NCI-H510A (cell line): ENCODE measurements around the gene EXOC3.
A peak's percentile ranks its signal among the peaks of the same experiment; 100 is the strongest.

Source experiments
- DNase-seq: peaks from one replicate; lab custom pipeline; 2025; lab: John Stamatoyannopoulos, UW

Gene EXOC3

DNA sequence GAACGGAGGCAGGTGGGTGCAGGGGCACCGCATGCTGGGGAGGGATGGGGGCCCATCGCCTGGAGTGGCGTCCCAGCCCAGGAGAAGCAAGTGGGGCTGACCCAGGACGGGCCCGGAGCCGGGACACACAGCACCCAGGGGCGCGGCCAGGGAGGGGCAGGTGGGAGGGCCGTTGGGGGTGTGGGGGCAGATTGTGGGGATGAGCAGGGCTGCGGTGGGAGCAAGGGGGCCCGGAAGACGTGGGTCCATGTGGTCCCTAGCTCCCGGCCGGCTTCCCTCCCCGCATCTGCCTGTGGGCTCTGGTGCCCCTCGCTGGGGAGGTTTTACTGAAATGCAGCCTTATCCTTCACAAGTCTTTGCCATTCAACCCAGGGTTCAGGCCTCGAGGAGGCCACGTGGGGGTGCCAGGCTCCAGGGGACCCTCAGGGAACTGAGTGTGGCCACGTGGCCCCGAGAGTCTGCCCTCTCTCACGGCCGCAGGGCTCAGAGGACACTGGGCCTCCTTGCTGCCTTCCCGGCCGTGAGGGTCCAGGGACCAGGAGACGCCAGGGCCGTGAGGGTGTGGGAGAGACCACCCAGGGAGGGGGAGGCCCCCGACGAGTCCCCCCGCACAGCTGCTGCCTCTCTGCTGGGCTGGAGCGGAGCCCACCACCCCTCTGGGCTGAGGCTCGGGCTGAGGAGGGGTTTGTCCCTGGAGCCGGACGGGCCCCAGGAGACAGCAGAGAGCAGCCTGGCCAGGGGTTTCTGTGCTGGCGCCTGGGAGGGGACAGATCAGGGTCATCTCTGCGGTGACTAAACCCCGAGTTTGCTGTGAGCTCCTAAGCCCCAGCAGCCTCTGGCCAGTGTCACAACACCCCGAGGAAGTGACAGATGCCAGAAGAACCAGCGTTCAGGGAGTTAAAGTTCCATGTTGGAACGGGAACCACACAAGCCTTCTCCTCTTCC is 46.0 kb downstream of the EXOC3 start:
- DNase-seq, result no peak

DNA sequence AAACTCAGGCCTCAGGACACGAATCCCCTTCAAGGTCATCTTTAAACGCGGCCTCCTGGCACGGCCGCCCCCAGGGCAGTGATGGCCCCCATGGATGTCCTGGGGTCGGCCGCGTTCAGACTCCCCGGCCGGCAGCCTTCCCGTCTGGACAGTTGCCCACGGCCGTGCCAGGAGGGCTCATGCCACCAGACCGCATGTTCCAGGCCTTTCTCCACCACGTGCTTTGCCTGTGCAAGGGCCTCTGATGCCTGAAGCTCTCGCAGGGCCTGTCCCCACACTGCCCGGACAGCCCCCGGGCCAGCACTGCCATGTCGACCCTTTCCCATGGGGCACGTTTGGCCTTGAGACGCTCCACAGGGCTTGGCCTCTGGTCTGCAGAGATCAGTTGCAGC is 46.7 kb downstream of the EXOC3 start:
- no peak for DNase-seq

DNA sequence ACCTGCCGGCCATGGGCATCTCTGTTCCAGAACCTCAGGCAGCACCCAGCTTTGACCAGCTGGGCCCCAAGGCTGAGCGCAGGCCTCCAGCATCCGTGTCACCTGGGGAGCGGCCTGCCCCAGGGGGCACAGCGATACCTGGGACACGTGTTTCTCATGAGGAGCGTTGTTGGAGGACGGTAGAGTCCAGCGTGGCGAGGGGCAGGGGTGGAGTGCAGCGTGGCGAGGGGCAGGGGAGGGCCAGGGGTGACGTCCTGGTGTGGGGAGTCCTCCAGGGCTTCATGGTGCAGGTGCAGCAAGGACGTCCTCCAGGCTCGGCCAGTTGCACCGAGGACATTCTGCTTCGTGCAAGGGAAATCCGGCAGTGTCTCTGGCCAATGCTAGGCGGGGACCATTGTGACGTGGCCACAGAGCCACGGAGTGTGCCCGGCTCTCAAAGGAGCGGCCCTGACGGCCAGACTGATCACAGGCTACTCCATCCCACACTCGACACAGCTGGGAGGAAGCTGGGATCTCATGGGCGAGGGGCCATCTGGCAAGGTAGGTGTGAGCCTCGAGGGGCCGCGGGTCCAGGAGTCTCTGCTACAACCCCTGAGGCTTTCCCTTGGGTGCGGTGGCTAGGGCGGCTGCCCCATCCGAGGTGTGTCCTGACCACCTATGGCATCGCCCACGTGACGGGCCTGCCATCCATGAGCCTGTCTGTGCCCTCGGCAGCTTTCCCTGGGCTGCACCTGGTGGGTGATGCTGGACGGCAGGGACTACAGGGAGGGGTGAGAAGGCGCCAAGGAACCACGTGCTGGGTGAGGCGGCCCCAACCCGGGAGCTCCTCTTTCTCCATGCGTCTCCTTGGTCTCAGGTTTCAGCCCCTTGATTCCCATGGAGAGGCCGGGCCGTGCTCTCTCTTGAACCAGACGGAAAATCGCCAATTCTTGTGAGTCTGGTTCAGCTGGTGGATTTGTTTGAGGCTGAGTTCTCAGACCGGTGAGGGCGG is 47.4 kb downstream of the EXOC3 start:
- peak; percentile 81 for DNase-seq

GRCh38 chr5:491119-491855 is 48.3 kb downstream of the EXOC3 start:
- no peak for DNase-seq

DNA sequence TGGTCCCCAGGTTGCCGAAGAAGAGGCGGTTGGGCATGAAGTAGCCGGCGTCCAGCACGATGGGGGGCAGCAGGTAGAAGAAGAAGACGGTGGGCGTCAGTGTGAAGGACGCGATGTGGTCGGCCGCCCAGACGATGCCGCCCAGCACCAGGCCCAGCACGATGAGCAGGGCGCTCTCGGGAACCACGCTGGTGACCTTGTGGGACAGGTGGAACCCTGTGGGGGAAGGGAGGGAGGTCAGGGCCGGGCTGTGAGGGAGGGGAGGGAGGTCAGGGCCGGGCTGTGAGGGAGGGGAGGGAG is 48.8 kb downstream of the EXOC3 start:
- DNase-seq, result no peak

DNA sequence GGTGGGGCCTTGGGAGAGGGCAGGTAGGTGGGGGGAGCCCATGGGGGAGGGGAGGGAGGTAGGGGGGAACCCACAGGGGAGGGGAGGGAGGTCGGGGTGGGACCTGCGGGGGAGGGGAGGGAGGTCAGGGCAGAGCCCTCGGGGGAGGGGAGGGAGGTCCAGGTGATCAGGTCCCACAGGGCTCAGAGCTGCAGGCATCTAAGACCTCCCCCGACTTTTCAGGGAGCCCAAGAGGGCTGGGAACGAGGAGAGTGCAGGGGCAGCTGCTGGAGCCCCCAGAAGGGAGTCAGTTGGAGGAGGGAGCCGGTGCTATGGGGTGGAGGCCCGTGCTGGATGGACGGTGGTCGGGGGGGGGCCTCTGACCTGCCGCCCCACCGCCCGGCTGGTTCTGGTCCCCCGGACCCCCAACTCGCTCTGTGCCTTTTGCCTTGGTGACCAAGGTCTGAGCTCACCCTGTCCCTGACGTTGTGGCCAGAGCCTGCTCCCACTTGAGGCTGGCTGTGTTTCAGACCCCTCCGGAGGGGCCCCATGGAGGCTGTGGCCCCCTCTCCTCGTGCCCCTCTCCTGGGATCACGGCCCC is 49.4 kb downstream of the EXOC3 start:
- DNase-seq, result no peak

DNA sequence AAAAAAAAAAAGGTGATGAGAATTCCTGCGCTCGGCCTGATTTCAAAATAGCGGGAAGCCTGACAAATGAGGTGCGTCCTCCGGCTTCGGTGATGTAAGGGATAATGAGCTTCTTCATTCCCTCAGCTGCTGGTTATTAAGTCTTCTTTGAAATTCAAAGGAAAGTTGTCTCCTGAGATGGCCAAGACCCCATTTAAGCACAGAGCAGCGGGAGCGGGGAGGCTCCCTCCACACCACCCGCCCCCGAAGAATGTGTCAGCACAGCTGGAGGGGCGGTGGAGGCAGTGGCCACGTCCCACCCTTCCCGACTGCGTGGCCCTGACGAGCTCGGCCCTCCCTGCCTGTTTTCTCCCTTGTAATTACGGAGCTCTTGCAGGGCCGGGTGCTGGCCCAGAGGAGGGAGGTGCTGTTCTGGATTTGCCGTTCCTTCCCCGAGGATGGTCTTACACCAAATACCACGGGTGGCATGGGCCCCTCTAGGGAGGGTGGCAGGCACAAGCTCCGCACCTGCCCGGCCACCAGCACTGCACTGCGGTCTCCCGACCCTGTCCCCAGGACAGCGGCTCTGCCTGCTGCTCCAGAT is 50.2 kb downstream of the EXOC3 start:
- no peak for DNase-seq

GRCh38 chr5:493758-494157 is 50.8 kb downstream of the EXOC3 start:
- DNase-seq, result no peak

DNA sequence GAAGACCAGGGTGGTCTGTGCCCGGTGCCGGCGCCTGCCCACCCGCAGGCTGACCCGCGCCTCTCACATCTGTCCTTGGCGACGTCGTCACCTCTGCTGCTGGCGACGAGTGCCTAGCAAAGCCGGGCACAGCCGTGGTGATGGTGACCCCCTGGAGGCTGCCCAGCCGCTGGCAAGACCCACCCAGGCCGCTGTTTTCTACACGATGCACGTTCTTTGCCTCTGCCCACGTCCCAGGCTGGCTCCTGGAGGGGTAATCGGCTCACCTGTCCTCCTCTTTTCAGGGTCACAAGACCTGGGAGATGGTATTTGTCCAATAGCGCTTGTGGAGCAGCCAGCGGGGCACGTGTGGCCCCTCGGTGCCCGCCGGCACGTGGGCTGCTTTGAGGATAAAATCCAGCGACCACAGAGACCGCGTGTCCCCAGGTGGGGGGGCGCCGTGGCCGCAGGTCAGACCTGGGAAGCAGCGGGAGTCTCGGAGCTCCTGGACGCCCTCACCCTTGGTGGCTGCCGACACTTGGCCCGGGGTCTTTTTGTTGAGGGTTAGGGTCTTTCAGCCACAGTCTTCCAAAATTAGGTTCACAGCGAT is 51.8 kb downstream of the EXOC3 start:
- DNase-seq, result no peak

DNA sequence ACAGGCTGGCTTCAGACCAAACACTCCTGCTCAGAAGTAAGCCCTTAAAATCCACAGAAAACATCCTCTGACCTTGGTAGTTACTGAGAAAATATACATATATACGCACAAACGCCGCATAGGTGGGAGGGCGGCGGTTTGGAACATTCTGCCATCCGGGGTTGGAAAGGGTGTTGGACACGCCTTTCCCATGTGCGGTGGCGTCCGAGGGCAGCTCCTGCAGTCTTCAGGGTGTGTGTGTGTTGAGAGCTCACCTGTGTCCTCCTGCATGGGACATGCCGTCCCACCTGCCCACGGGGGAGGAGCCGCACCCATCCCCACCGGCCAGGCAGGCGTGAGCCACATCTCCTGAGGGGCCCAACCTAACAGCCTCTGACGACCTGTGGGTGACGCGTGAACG is 53.1 kb downstream of the EXOC3 start:
- DNase-seq, result no peak

- DNase-seq, result no peak
Observed at GRCh38 chr5:497090-497700, 54.2 kb downstream of the EXOC3 start.

DNA sequence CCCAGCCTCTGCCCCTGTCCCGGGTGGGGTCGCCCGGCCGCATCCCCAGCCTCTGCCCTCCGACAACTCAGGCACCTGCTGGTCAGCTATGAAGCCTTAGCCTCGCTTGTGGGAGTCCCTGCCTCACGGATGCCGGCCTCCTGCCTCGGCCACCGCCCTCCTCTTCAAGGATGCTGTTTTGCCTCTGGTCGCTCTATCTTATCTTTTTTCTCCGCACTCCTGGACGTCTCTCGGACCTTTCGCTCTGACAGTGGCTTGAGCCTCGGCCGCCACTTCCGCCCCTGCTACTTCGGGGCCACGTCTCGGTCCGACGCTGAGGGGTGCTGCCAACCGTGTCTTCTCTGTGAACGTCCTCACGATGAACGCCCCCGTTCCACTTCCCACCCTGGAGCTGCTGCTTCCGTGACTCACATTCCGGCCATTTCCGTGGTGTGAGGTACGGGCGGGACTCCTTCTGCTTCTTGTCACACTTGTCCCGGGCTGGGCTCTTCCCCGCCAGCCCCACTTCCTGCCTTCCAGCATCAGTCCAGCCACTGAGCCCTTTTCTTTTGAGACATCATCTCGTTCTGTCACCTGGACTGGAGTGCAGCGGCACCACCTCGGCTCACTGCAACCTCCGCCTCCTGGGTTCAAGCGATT is 55.0 kb downstream of the EXOC3 start:
- DNase-seq, result no peak

DNA sequence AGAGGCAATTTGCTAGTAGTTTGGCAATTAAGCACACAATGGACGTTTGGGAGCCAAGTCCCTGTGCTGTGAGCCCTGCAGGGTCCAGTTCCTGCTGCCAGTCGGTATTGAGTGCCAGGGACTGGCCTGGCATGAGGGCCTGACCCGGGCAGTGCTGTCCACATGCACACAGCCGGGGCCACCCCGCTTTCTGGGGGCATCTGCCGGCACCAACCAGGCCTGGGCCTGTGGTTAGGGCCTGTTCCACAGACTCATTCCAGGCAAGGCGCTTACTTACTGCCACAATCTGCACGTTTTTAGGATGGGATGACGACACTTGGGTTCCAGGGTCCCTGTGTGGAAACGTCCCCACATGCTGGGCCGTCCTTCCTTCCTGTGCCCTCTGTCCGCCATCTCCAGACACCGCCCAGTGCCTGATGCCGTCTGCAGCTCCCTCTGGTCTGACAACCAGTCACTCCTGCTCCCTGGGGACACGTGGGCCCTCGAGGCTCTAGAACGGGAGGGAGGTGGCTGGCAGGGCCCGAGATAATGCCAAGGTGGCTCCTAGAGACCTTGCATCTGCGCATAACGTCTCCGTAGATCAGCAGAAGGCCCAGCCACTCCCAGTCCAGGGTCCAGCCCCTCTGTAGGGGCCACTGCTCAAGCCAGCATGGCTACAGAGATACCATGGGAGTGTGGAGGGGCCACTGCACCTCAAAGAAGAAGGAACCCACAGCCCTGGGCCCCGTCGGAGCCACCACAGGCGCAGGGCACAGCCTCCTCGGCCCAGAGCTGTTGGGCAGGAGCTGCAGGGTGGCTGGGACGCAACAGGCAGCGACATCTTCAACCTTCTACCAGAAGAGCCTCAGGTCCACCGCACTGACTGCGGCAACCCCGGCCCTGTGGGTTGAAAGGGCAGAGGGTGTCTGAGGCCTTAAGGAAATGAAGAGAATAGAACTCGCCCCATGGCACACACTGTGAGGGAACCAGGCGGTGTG is 56.5 kb downstream of the EXOC3 start:
- no peak for DNase-seq

DNA sequence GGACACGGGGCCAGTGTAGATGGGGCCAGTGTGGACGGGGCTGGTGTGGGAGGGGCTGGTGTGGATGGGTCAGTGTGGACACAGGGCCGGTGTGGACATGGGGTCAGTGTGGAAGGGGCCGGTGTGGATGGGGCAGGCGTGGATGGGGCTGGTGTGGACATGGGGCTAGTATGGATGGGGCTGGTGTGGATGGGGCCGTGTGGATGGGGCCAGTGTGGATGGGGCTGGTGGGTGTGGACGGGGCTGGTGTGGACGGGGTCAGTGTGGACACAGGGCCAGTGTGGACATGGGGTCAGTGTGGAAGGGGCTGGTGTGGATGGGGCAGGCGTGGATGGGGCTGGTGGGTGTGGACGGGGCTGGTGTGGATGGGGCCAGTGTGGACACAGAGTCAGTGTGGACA is 57.5 kb downstream of the EXOC3 start:
- no peak for DNase-seq

DNA sequence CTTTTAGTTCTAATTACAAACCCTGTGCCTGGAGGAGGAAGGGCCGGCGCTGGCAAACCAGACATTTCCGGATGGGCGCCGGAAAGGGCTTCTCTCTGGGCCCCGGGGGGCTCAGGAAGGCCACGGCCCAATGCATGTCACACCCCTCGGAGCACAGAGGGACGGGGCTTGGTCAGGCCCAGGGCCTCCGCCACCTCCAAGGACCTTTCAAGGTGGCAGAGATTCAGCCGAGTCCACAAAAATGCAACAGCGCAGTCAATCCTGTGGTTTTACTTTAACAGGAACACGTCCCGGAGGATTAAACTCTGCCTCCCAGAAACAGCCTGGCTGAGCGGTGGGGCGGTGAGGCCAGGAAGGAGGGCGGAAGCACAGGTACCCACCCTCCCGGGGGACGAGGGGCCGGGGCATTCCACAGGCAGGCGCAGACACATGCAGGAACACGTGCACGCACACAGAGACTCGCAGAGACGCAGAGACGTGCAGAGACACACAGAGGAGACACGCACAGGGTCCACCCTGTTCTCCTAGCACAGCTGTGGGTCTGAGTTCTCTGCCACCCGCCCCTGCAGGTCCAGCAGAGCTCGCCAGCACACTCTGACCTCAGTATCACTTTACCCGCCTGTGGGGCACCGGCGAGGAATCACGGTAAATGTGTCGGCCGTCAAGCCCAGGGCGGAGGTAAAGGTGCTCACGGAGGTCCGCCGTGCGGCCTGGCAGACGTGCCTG is 58.3 kb downstream of the EXOC3 start:
- DNase-seq, result no peak

GRCh38 chr5:501831-502184 is 58.8 kb downstream of the EXOC3 start:
- DNase-seq, result no peak

GRCh38 chr5:502325-503079 is 59.5 kb downstream of the EXOC3 start:
- DNase-seq, result no peak
